Hematopoietic multipotent progenitor cell treated with erythropoietin and hydrocortisone succinate and interleukin-3 and kit ligand, for 17 days (in vitro differentiated cells): ENCODE measurements around the gene PKDCC.
"Not testable (repeated sequence)": the region's sequence is repeated elsewhere in the genome, so short reads cannot be mapped to it uniquely, and the experiment has no call there.

Source experiments
- DNase-seq: peaks from one replicate; pipeline ENCODE4 v3.0.0-alpha.2; 2015; ENCODE audit warnings: low spot score

PKDCC gene

GRCh38 chr2:42065753-42066152, 17.9 kb downstream of the PKDCC start:
- DNase-seq: not testable (repeated sequence)

- not testable (repeated sequence) for DNase-seq
These were observed 19.2 kb downstream of the PKDCC start for GRCh38 chr2:42067001-42067400.

DNA sequence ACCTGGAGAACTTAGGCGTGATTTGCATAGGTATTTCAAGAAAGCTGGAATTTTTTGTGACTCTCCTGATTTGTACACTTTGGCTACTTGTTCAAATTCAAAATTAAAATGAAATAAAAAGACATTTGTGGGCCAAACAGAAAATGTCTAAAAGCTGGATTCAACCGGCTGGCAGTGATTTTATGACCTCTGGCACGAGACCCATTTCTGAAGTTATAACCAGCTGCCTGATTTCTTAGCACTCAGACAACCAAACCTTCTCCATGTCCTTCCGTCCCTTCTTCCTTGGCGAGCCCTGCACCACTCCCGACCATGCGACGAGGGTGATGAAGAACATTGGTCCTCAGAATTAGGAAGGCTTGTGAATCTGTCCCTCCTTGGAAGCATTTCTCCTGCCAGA, 19.7 kb downstream of the PKDCC start:
- no peak for DNase-seq

- no peak for DNase-seq
These were observed 20.9 kb downstream of the PKDCC start for GRCh38 chr2:42068571-42069178.

- DNase-seq: no peak
These were observed 21.7 kb downstream of the PKDCC start for GRCh38 chr2:42069568-42069967.

DNA sequence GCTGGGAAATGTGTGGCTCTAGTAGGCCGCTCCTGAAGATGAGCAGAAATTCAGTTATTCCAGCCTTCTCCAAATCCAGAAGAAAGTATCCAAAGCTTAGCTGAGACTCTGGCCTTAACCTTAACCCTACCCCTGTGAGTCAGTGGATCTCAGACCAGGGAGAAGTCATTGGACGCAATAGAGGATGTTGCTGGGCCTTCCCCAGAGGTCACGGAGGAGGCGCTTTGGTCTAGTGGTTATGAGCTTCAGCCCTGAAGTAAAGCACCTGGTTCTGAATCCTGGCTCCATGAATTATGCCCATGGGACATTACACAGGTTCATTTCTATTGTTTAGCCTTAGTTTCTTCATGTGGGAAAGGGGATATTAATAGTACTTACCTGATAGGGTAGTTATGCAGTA, 24.0 kb downstream of the PKDCC start:
- DNase-seq: no peak

DNA sequence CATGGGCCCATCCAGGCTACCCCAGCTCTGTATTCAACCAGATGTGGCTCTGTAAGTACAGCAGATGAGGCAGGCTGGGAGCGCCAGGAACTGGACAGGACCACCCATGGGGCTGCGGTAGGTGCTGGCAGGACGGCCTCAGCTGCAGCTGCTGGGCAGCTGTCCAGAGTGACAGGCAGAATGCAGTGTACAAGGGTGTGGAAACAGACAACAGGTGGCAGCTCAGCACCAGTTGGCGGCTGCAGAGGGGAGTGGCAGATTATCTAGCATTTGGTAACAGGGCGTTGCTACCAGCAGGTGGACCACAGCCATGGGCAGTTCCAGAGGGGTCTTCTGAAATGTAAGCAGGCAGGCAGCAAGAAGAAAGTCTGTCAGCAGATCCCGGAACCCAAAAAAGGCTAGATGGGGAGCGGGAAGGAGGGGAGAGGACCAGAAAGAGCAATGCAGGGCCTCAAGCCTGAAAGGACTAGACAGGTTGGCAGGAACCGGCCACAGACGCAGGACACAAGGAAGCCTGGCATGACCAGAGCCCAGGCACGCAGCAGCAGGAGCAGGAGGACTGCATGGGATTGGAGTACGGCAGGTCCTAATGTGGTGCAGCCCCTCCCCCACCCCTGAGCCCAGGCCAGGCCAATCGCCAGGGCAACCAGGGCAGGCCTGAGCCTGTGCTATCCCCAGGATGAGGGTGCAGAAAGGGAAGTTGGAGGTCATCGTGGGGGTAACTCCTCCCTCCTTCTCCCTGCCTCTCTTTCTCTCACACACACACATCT, 24.7 kb downstream of the PKDCC start:
- DNase-seq: no peak

- no peak for DNase-seq
These were observed 26.1 kb downstream of the PKDCC start for GRCh38 chr2:42073739-42074503.

DNA sequence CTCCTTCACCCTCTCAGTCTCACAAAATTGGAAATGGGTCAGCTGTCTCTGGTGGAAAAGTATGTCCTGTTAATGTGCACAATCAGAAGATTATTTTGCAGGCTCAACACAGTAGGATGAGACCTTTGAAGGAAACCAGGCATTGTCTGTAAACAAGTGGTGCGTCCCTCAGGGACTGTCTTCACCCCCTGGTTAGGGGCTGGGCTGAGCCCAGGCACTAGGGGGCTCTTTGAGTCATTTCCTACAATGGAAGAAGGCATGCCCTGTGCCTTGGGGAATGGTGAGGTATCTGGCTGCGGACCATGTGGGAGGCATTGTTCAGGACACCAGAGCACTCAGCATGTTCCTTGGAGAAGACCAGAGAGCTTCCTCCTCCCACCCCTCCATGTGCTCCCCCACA, 26.8 kb downstream of the PKDCC start:
- DNase-seq: no peak

DNA sequence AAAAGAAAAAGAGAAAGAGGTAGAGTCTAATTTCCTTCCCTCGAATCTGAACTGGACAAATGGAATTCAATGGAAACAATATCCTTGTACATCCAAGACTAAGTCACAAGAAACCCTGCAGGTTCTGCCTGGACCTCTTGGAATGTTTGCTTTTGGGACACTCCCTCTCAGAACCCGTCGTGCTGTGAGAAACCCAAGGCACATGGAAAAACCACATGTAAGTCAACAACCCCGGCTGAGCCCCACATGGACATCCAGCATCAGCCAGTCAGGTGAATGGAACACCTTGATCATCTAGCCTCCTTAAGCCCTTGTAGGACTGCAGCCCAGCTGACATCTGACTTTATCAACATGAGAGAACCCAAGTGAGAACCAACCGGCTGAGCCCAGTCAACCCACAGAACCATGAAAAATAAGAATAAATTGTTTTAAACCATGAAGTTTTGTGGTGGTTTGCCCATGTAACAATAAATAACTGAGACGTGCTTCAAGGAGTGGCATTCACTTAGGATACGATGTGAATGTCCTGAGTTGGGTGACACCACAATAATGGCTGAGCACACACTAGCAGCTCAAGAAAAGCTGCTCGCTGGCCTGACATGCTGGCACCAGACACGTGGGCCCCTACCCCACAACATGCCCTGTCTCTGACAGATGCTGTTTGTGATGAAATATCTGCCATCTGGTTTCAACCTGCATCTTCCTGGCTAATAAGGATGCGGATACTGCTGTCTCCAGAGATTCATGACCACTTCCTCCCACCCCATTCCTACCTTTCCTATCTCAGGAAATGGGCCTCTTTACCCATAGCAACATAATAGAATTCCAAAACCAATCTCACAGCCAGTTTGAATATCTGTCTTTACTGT, 28.8 kb downstream of the PKDCC start:
- no peak for DNase-seq

DNA sequence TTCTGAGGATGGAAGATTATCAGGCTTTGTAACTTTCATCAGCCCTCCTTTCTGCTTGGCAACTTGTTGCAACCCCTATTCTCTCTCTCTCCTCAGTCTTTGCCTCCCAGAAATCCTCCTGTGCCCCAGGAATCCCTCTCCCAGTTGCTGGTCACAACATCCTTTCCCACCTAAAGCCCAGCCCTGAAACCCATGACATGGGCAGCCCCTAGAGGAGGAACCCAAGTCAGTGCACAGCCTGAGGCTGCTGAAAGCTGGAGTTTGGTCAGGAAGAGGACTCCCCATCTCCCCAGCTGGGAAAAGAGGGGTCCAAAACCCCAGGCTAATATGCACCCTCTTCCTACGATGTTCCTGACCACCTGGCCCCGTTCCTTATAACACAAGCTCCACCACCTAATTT, 29.5 kb downstream of the PKDCC start:
- DNase-seq: no peak

DNA sequence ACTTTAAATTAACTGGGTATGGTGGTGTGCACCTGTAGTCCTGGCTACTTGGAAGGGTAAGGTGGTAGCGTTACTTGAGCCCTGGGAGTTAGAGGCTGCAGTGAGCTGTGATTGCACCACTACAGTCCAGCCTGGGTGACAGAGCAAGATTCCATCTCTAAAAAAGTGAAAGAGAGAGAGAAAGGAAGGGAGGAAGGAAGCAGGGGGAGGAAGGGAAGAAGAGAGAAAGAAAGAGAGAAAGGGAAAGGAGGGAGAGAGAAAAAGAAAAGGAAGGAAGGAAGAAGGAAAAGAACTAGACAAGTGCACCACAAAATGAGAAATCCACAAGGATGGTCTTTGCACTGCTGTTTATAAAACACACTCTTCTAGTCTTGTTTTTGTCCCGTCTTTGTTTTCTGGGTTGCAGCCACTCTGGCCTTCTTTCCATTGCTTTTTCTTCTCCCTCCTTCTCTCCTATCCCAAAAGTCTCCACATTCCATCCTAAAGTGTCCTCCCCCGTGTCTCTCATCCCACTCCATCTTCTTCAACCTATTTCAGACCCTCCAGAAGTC, 32.0 kb downstream of the PKDCC start:
- no peak for DNase-seq

GRCh38 chr2:42081151-42081550, 33.3 kb downstream of the PKDCC start:
- DNase-seq: not testable (repeated sequence)

DNA sequence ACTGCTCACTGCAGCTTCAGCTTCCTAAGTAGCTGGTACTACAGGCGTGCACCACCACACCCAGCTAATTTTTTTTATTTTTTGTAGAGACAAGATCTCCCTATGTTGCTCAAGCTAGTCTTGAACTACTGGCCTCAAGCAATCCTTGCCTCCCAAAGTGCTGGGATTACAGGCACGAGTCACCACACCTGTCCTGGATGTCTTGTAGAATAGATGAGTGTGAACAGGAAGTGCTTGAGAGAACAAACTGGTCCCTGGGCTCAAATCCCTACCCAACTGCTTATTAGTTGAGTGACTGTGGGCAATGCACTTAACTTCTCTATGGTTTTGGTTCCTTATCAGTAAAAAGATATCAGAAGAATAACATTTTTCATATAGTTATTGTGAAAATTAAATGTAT, 34.2 kb downstream of the PKDCC start:
- no peak for DNase-seq

DNA sequence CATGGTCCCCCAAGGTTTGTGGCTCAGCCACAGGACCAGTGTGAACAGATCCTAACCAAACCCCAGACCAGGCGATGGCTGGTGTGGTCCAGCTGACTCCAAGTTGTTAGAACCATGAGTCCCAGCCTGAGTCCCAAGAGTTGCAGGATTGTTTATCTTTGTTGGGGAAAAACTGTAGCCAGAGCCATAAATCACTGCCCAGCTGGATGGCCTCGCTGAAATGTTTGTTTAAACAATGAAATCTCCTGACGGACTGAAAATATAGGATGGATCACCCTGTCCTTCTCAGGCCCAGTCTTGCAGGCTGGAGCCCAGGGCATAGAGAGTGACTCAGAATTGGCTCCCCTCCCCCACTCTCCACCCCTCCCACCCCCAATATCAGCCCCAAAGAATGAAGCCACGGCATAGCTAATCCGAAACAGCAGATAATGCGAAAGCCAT, 36.4 kb downstream of the PKDCC start:
- DNase-seq: no peak

DNA sequence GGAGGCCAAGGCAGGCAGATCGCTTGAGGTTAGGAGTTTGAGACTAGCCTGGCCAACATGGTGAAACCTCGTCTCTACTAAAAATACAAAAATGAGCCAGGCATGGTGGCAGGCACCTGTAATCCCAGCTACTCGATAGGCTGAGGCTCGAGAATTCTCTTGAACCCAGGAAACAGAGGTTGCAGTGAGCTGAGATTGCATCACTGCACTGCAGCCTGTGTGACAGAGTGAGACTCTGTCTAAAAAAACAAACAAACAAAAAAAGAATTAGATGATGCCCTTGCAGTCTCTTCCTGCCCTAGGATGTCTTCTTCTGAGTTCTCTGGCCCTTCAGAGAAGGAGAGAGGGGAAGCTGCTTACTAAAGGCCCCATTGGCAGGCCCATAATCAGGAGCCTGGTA, 37.2 kb downstream of the PKDCC start:
- not testable (repeated sequence) for DNase-seq

DNA sequence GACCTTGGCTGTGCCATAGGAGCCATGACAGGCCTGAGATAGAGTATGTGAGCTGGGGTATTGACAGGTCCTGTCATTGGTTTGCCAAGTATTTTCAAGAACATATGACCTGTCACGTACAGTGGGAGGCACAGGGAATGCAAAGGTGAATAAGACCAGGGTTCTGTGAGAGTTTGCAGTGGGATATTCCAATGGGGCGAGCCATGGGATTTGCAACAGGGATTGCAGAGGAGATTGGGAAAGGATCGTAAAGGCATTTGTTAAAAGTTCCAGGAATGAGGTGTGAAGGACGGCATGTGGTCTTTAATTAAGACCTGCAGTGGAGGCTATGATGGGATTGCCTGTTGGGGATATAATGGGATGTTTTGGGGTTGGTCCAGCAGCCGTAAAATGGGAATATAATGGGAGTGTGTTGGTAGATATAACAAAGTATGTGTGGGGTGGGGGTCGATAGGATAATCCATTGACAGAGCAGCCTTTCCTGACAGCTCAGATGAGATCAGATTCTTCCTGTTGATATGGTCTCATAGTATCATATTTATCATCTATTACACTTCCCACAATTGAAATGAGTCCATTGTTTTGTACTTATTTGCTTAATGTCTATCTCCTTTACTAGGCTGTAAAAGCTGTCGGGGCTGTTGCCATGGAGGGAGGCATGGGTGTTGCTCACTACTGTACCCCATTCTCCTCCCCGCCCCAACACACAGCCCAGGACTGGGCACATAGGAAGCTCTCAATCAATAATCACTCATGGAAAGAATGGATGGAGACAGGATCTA, 38.1 kb downstream of the PKDCC start:
- no peak for DNase-seq

GRCh38 chr2:42086500-42086953, 38.7 kb downstream of the PKDCC start:
- peak; percentile 18 for DNase-seq

- DNase-seq: no peak
These were observed 39.5 kb downstream of the PKDCC start for GRCh38 chr2:42087137-42087856.

DNA sequence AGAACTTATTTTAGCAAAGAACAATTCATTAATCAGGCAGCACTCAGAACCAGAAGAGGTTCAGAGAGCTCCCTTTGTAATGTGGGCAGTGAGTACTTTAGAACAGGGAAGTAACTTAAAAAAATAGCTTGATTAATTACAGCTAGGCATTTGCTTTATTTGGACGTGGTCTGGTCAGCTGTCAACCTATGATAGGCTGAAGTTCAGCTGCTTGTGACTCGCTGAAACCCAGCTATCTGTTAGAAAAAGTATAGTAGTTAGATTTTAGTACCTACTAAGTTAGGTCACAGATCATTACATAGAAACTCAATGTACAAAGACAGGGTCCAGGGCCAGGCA, 40.0 kb downstream of the PKDCC start:
- no peak for DNase-seq
